DMS 273 (cell line): ENCODE measurements around the gene GRIA4.
A peak's percentile ranks its signal among the peaks of the same experiment; 100 is the strongest.
"Not testable (repeated sequence)": the region's sequence is repeated elsewhere in the genome, so short reads cannot be mapped to it uniquely, and the experiment has no call there.

Experiments used
- DNase-seq: peaks from one replicate; lab custom pipeline; 2025; ENCODE audit not compliant: unreplicated experiment; lab: John Stamatoyannopoulos, UW

Gene GRIA4

GRCh38 chr11:105986554-105986953, 376.7 kb downstream of the GRIA4 start:
- DNase-seq, result no peak

GRCh38 chr11:105988197-105988596, 378.3 kb downstream of the GRIA4 start:
- DNase-seq, result no peak

GRCh38 chr11:105989124-105989523, 379.3 kb downstream of the GRIA4 start:
- DNase-seq, result no peak

- no peak for DNase-seq
Observed at GRCh38 chr11:105991888-105992287, 382.0 kb downstream of the GRIA4 start.

DNA sequence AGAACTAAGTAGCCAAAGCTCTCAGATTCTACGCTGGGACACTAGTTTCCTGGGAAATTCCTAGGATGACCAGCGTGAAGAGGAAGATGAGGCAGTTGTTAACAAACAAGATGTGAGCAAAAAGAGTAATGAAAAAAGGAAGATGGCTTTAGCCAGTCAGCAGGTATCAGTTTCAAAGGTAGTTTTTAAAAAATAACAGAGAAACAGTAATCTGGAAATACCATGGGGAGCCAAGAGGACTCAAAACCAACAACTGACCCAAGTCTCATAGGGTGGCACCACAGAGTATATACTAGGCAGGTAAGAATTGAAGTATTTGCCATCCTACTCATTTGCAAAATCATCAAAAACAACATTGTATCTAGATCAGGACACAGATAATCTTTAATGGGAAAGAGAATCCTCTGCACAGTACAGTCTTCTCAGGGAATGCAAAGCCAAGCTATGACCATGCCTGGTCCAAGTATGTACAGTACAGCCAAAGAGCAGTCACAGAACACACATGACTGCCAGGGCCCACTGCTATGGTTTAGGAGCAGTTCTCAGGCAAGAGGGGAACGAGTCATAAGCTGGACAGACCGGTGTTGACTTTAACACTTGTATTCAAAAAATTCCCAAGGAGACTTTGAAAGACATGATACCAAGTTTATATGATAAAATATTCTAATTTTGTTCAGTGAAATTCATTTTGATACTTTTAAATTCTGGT, 391.6 kb downstream of the GRIA4 start:
- DNase-seq, result no peak

DNA sequence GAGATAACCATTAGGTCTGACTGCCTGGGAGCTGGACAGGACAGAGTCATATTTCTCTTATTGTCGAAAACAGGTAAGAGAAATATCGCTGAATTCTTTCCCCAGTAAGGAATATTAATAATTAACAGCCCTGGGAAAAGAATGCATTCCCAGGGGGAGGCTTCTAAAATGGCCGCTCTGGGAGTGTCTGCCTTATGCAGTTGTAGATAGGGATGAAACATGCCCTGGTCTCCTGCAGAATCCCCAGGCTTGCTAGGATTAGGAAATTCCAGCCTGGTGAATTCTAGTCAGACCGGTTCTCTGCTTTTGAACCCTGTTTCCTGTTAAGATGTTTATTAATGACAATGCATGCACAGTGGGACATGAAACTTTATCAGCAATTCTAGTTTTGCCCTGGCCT, 393.2 kb downstream of the GRIA4 start:
- DNase-seq, result not testable (repeated sequence)

- no peak for DNase-seq
Observed at GRCh38 chr11:106011481-106011880, 401.6 kb downstream of the GRIA4 start.

- peak; percentile 85 for DNase-seq
Observed at GRCh38 chr11:106012744-106013143, 402.9 kb downstream of the GRIA4 start.

- no peak for DNase-seq
Observed at GRCh38 chr11:106014035-106014434, 404.2 kb downstream of the GRIA4 start.

- DNase-seq, result no peak
Observed at GRCh38 chr11:106014620-106015019, 404.7 kb downstream of the GRIA4 start.

- no peak for DNase-seq
Observed at GRCh38 chr11:106015066-106015465, 405.2 kb downstream of the GRIA4 start.

GRCh38 chr11:106017093-106017492, 407.2 kb downstream of the GRIA4 start:
- DNase-seq, result peak; percentile 48

GRCh38 chr11:106021181-106021966, 411.5 kb downstream of the GRIA4 start:
- peak; percentile 39 for DNase-seq

- DNase-seq, result peak; percentile 99
Observed at GRCh38 chr11:106021967-106022794, 412.3 kb downstream of the GRIA4 start, which contains the start of gene MSANTD4. Gene MSANTD4 (minus strand): TSS chr11:106022240. CDS start chr11:106010917, 11,323 bp downstream.

- DNase-seq, result no peak
Observed at GRCh38 chr11:106022795-106023275, 413.0 kb downstream of the GRIA4 start.

DNA sequence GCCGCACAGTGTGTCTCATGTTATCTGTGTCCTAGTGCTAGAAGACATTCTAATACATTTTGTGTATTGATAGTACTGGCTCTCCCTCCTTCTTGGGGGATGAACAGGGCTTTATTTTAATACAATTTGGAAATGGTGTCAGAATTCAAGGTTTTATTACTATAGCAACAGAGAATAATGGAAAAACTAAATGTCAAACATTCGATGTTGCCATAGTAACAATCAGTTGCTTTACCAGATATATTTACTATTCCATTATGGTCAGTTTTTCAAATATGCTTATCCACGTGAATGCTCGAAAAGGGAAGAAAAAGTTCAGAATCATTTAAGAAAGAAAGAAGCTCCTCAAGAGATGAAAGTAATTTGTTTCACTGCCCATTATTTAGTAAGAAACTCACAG, 420.7 kb downstream of the GRIA4 start:
- no peak for DNase-seq

DNA sequence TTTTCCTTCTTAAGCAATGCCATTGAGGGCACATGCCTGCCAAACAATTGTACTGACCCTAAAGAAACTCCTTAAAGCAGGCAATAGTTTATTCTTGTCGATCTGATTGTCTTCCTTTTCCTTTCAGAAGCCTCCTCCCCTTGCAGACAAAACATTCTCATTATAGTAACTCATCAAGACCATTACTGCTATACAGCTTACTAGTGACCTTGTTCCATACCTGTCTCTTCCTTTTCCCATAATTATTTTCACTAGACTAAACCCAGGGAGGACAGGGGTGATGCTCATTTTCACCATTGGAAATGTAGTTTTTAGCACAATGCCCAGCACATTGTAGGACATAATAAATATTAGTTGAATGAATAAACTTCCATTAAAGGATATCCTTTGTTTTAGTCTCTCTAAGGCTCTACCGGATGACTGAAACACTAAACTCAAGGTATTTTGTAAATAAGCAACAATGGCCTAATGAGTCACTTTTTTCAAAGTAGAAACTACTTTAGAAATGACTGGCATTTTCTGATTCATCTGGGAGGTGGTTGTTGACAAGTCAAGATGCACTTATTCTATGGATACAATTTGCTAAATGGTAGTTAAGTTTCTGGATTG, 421.4 kb downstream of the GRIA4 start:
- no peak for DNase-seq
